ENCODE data around the gene TCEA2. TPM values are rescaled to one million over a fixed set of nuclear protein-coding genes. Genes with fewer than 3 reads are reported as not detected.

The TCEA2 gene
- total and polyA plus RNA-seq, 2 of the 13 experiments (the other 11 are each of a cell fraction or from before 2014, with no cell fraction given), result 28.1 to 33.7 TPM

DNA sequence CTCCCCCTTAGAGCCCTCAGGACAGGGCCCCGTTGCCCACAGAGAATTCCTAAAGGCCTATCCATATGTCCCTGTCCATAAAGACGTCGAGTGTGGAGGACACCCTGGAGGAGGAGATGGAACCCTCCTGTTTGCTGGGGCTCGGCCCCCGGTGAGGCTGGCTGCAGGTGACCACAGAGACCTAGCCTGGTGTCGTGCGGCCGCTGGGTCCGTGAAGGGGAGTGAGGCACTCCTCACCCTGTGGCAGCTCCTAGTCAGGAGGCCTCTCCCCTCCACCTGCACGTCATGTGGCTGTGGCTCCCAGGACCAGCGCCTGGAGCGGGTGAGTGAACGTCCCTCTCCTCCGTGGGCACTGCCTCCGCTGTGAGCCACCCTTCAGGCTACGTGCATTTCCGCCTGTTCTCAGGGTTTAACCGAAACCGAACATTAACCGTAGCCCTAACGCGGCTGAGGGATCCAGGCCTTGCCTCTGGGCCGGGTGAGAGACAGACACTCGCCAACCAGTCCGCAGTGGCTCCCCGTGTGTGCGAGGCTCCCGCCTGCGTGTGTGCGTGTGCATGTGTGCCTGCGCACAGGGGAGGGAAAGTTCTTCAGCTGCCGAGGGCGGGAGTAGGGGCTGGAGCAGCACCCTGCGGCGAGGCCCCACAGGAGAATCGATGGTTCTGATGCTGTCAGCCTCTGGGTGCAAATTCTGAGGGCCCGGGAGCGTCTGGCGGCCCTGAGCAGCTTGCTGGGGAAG lies 5.9 kb upstream of the TCEA2 start (continued):
- TF ChIP-seq, protein P1, sequence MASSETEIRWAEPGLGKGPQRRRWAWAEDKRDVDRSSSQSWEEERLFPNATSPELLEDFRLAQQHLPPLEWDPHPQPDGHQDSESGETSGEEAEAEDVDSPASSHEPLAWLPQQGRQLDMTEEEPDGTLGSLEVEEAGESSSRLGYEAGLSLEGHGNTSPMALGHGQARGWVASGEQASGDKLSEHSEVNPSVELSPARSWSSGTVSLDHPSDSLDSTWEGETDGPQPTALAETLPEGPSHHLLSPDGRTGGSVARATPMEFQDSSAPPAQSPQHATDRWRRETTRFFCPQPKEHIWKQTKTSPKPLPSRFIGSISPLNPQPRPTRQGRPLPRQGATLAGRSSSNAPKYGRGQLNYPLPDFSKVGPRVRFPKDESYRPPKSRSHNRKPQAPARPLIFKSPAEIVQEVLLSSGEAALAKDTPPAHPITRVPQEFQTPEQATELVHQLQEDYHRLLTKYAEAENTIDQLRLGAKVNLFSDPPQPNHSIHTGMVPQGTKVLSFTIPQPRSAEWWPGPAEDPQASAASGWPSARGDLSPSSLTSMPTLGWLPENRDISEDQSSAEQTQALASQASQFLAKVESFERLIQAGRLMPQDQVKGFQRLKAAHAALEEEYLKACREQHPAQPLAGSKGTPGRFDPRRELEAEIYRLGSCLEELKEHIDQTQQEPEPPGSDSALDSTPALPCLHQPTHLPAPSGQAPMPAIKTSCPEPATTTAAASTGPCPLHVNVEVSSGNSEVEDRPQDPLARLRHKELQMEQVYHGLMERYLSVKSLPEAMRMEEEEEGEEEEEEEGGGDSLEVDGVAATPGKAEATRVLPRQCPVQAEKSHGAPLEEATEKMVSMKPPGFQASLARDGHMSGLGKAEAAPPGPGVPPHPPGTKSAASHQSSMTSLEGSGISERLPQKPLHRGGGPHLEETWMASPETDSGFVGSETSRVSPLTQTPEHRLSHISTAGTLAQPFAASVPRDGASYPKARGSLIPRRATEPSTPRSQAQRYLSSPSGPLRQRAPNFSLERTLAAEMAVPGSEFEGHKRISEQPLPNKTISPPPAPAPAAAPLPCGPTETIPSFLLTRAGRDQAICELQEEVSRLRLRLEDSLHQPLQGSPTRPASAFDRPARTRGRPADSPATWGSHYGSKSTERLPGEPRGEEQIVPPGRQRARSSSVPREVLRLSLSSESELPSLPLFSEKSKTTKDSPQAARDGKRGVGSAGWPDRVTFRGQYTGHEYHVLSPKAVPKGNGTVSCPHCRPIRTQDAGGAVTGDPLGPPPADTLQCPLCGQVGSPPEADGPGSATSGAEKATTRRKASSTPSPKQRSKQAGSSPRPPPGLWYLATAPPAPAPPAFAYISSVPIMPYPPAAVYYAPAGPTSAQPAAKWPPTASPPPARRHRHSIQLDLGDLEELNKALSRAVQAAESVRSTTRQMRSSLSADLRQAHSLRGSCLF (CRISPR knock-in tag; IDR thresholded peaks at IDR 0.05; ENCODE audit: borderline replicate concordance), result no peak
- no peak for TF ChIP-seq SMAD3 (CRISPR knock-in tag; IDR thresholded peaks at IDR 0.05)
- peak; percentile 85 for TF ChIP-seq ZNF891 (CRISPR knock-in tag; IDR thresholded peaks at IDR 0.05)
- peak; percentile 42 for TF ChIP-seq GLI4 (CRISPR knock-in tag; IDR thresholded peaks at IDR 0.05; ENCODE audit: borderline replicate concordance)
- TF ChIP-seq HNRNPH1 (optimal IDR thresholded peaks at IDR 0.05; ENCODE audit: low read depth, low read length), result no peak
- no peak for TF ChIP-seq ZNF383 (CRISPR knock-in tag; IDR thresholded peaks at IDR 0.05; ENCODE audit: borderline replicate concordance)
- no peak for TF ChIP-seq NCOR1 (IDR thresholded peaks at IDR 0.05; ENCODE audit: borderline replicate concordance, low read length)
- TF ChIP-seq, protein P2, sequence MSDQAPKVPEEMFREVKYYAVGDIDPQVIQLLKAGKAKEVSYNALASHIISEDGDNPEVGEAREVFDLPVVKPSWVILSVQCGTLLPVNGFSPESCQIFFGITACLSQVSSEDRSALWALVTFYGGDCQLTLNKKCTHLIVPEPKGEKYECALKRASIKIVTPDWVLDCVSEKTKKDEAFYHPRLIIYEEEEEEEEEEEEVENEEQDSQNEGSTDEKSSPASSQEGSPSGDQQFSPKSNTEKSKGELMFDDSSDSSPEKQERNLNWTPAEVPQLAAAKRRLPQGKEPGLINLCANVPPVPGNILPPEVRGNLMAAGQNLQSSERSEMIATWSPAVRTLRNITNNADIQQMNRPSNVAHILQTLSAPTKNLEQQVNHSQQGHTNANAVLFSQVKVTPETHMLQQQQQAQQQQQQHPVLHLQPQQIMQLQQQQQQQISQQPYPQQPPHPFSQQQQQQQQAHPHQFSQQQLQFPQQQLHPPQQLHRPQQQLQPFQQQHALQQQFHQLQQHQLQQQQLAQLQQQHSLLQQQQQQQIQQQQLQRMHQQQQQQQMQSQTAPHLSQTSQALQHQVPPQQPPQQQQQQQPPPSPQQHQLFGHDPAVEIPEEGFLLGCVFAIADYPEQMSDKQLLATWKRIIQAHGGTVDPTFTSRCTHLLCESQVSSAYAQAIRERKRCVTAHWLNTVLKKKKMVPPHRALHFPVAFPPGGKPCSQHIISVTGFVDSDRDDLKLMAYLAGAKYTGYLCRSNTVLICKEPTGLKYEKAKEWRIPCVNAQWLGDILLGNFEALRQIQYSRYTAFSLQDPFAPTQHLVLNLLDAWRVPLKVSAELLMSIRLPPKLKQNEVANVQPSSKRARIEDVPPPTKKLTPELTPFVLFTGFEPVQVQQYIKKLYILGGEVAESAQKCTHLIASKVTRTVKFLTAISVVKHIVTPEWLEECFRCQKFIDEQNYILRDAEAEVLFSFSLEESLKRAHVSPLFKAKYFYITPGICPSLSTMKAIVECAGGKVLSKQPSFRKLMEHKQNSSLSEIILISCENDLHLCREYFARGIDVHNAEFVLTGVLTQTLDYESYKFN (CRISPR knock-in tag; conservative IDR thresholded peaks at IDR 0.05), result no peak
- no peak for TF ChIP-seq SRF (IDR thresholded peaks at IDR 0.05; ENCODE audit: low read depth, low read length)
- TF ChIP-seq, protein P3, sequence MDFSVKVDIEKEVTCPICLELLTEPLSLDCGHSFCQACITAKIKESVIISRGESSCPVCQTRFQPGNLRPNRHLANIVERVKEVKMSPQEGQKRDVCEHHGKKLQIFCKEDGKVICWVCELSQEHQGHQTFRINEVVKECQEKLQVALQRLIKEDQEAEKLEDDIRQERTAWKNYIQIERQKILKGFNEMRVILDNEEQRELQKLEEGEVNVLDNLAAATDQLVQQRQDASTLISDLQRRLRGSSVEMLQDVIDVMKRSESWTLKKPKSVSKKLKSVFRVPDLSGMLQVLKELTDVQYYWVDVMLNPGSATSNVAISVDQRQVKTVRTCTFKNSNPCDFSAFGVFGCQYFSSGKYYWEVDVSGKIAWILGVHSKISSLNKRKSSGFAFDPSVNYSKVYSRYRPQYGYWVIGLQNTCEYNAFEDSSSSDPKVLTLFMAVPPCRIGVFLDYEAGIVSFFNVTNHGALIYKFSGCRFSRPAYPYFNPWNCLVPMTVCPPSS (IDR thresholded peaks at IDR 0.05), result no peak
- TF ChIP-seq, protein P4, sequence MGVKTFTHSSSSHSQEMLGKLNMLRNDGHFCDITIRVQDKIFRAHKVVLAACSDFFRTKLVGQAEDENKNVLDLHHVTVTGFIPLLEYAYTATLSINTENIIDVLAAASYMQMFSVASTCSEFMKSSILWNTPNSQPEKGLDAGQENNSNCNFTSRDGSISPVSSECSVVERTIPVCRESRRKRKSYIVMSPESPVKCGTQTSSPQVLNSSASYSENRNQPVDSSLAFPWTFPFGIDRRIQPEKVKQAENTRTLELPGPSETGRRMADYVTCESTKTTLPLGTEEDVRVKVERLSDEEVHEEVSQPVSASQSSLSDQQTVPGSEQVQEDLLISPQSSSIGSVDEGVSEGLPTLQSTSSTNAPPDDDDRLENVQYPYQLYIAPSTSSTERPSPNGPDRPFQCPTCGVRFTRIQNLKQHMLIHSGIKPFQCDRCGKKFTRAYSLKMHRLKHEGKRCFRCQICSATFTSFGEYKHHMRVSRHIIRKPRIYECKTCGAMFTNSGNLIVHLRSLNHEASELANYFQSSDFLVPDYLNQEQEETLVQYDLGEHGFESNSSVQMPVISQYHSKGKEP (CRISPR knock-in tag; IDR thresholded peaks at IDR 0.05), result no peak
- no peak; the same call in 1 of the 2 replicates for TF ChIP-seq SAP130 (CRISPR knock-in tag; IDR thresholded peaks at IDR 0.05; ENCODE audit: low read depth)
- peak; percentile 74; the same call in 1 of the 2 replicates for TF ChIP-seq ZNF747 (CRISPR knock-in tag; IDR thresholded peaks at IDR 0.05; ENCODE audit: borderline replicate concordance)
- TF ChIP-seq, protein P5, sequence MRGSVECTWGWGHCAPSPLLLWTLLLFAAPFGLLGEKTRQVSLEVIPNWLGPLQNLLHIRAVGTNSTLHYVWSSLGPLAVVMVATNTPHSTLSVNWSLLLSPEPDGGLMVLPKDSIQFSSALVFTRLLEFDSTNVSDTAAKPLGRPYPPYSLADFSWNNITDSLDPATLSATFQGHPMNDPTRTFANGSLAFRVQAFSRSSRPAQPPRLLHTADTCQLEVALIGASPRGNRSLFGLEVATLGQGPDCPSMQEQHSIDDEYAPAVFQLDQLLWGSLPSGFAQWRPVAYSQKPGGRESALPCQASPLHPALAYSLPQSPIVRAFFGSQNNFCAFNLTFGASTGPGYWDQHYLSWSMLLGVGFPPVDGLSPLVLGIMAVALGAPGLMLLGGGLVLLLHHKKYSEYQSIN (CRISPR knock-in tag; IDR thresholded peaks at IDR 0.05; ENCODE audit: borderline replicate concordance), result no peak
- TF ChIP-seq SMAD1 (CRISPR knock-in tag; IDR thresholded peaks at IDR 0.05; ENCODE audit: borderline replicate concordance, low read depth), result no peak
- peak; percentile 74; the same call in 1 of the 2 replicates for TF ChIP-seq CHD4 (IDR thresholded peaks at IDR 0.05; ENCODE audit: borderline replicate concordance, low read length)
